Loucy (cell line): ENCODE data around the gene KEL.

Experiments used
- H2AFZ ChIP-seq: fragments of 200-600 bp; sonication (generic); 2 replicates; pipeline ENCODE4 v1.6.0; 2016; ENCODE audit warnings: antibody characterized with exemption, mild to moderate bottlenecking, low read length, moderate library complexity
- H3F3A ChIP-seq: fragments of 200-600 bp; 2 replicates; pipeline ENCODE4 v1.6.0; 2016; ENCODE audit warnings: antibody characterized with exemption, low read depth, mild to moderate bottlenecking
- H3K27me3 ChIP-seq: fragments of 200-600 bp; sonication (generic); 2 replicates; pipeline ENCODE4 v1.6.1; 2014; ENCODE audit warnings: low read length, mild to moderate bottlenecking; ENCODE audit not compliant: insufficient read depth, poor library complexity, severe bottlenecking
- H3K36me3 ChIP-seq: fragments of 200-600 bp; sonication (generic); 2 replicates; pipeline ENCODE4 v1.6.1; 2016; ENCODE audit warnings: low read length; ENCODE audit not compliant: insufficient read depth
- H3K4me1 ChIP-seq: fragments of 200-600 bp; sonication (generic); 2 replicates; pipeline ENCODE4 v1.5.1; 2014; ENCODE audit warnings: low read length, mild to moderate bottlenecking; ENCODE audit not compliant: insufficient read depth, poor library complexity, severe bottlenecking
- H3K4me2 ChIP-seq: fragments of 200-600 bp; sonication (generic); 2 replicates; pipeline ENCODE4 v1.6.0; 2014; ENCODE audit warnings: antibody characterized with exemption, low read length, low read depth, mild to moderate bottlenecking; ENCODE audit not compliant: poor library complexity, severe bottlenecking
- H3K4me3 ChIP-seq: fragments of 200-600 bp; sonication (generic); 2 replicates; pipeline ENCODE4 v1.5.1; 2014; ENCODE audit warnings: low read length, mild to moderate bottlenecking, mixed read lengths; ENCODE audit not compliant: poor library complexity, severe bottlenecking
- H3K79me2 ChIP-seq: fragments of 200-600 bp; sonication (generic); 2 replicates; pipeline ENCODE4 v1.6.1; 2014; ENCODE audit warnings: low read length; ENCODE audit not compliant: insufficient read depth
- H3K9ac ChIP-seq: fragments of 200-600 bp; sonication (generic); 2 replicates; pipeline ENCODE4 v1.6.0; 2014; ENCODE audit warnings: mild to moderate bottlenecking, low read depth, low read length, moderate library complexity; ENCODE audit not compliant: poor library complexity, severe bottlenecking
- H3K9me2 ChIP-seq: fragments of 200-600 bp; sonication (generic); replicated peaks from 2 replicates; pipeline ENCODE4 v1.6.1; 2016; ENCODE audit warnings: low read depth, low read length, mixed read lengths
- H3K9me3 ChIP-seq: fragments of 200-600 bp; sonication (generic); 2 replicates; pipeline ENCODE4 v1.6.1; 2014; ENCODE audit warnings: mild to moderate bottlenecking, antibody characterized with exemption, low read length, low read depth; ENCODE audit not compliant: insufficient read depth
- H4K20me1 ChIP-seq: fragments of 200-600 bp; sonication (generic); 2 replicates; pipeline ENCODE4 v1.6.0; 2014; ENCODE audit warnings: antibody characterized with exemption, low read length, mild to moderate bottlenecking; ENCODE audit not compliant: insufficient read depth, poor library complexity, severe bottlenecking
- EZH2phosphoT487 ChIP-seq: fragments of 200-600 bp; IDR thresholded peaks from 2 replicates; pipeline ENCODE4 v1.6.1; 2018; ENCODE audit warnings: antibody characterized with exemption, mild to moderate bottlenecking, moderate library complexity, borderline replicate concordance
- TF ChIP-seq, protein P1 (sequence below): fragments of 200-600 bp; sonication (generic); conservative IDR thresholded peaks from 2 replicates; pipeline ENCODE4 v1.5.1; 2014; ENCODE audit warnings: mild to moderate bottlenecking, antibody characterized with exemption, low read length

Gene KEL

DNA sequence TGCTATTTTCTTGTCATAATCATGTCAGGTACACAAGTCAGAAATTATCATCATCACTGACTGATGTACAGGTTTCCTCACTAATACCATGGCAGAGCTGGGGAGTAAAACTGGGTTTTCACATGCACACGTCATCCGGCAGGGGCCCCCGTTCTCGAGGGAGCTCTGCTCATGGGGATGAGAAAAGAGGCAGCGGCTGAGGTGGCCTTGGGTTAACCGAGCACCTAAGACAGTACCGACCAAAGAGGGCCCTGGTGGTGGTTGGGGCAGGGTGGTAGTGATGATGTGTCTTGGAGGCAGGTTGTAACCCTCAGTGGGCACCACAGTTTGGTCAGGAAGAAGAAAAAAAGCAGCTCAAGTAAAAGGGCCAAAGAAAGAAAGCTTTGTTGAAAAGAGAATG, 64.5 kb downstream of the KEL start:
- TF ChIP-seq, protein P1, sequence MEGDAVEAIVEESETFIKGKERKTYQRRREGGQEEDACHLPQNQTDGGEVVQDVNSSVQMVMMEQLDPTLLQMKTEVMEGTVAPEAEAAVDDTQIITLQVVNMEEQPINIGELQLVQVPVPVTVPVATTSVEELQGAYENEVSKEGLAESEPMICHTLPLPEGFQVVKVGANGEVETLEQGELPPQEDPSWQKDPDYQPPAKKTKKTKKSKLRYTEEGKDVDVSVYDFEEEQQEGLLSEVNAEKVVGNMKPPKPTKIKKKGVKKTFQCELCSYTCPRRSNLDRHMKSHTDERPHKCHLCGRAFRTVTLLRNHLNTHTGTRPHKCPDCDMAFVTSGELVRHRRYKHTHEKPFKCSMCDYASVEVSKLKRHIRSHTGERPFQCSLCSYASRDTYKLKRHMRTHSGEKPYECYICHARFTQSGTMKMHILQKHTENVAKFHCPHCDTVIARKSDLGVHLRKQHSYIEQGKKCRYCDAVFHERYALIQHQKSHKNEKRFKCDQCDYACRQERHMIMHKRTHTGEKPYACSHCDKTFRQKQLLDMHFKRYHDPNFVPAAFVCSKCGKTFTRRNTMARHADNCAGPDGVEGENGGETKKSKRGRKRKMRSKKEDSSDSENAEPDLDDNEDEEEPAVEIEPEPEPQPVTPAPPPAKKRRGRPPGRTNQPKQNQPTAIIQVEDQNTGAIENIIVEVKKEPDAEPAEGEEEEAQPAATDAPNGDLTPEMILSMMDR: no peak
- TF ChIP-seq EZH2phosphoT487: no peak
- H3K27me3 ChIP-seq: no peaks in the 10 kb centered on the region
- no peaks in the 10 kb centered on the region for H3K79me2 ChIP-seq
- no peak overlapping the region for H3K4me2 ChIP-seq
- no peak overlapping the region for H3K9ac ChIP-seq
- no peaks in the 10 kb centered on the region for H4K20me1 ChIP-seq
- no peak overlapping the region for H3K4me3 ChIP-seq
- no peaks in the 10 kb centered on the region for H3K4me1 ChIP-seq
- no peaks in the 10 kb centered on the region for H3K9me2 ChIP-seq
- H3K9me3 ChIP-seq: no peaks in the 10 kb centered on the region
- no peak overlapping the region for H2AFZ ChIP-seq
- no peaks in the 10 kb centered on the region for H3K36me3 ChIP-seq
- H3F3A ChIP-seq: no peaks in the 10 kb centered on the region

GRCh38 chr7:142896741-142897379, 65.3 kb downstream of the KEL start:
- Histone ChIP-seq H3K9me2 (no peaks in the 10 kb centered on the region), H3K36me3 (no peaks in the 10 kb centered on the region), H3K27me3 (no peaks in the 10 kb centered on the region), H4K20me1 (no peaks in the 10 kb centered on the region), H3K79me2 (no peaks in the 10 kb centered on the region), H2AFZ (no peak overlapping the region), H3F3A (no peaks in the 10 kb centered on the region), H3K9ac (no peak overlapping the region), H3K4me3 (no peak overlapping the region), H3K9me3 (no peaks in the 10 kb centered on the region), H3K4me1 (no peaks in the 10 kb centered on the region), H3K4me2 (no peak overlapping the region)
- TF ChIP-seq EZH2phosphoT487: no peak
- TF ChIP-seq, protein P1: no peak

DNA sequence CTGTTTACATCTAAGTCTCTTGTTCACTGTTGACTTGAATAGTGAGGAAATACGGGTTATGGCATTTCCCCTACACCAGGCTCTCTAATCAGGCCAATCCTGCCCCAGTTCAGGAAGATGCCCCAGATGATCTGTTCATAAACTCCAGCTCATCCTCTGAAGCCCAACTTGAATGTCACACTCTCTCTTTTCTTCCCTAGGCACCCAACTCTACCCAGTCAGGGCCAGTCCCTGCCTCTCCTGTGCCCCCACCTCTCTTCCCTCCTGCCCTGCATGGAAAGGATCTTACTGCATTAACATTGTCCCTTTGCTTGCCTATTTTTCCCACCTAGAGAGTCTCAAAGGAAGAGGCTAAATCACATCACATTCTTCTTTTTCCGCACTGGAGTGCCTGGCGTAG, 66.0 kb downstream of the KEL start:
- H3K4me3 ChIP-seq: no peak overlapping the region
- H3K36me3 ChIP-seq: no peaks in the 10 kb centered on the region
- H4K20me1 ChIP-seq: no peaks in the 10 kb centered on the region
- no peaks in the 10 kb centered on the region for H3K9me2 ChIP-seq
- no peak for TF ChIP-seq EZH2phosphoT487
- TF ChIP-seq, protein P1: no peak
- H3K4me2 ChIP-seq: no peak overlapping the region
- no peaks in the 10 kb centered on the region for H3K27me3 ChIP-seq
- H3K9ac ChIP-seq: no peak overlapping the region
- H3K79me2 ChIP-seq: no peaks in the 10 kb centered on the region
- H2AFZ ChIP-seq: no peak overlapping the region
- H3K9me3 ChIP-seq: no peaks in the 10 kb centered on the region
- H3F3A ChIP-seq: no peaks in the 10 kb centered on the region
- H3K4me1 ChIP-seq: no peaks in the 10 kb centered on the region
